ENCODE data around the gene UTP18. TPM values are rescaled to one million over a fixed set of nuclear protein-coding genes. Genes with fewer than 3 reads are reported as not detected.

Gene UTP18
- total and polyA plus RNA-seq, 2 of the 13 experiments (the other 11 are each of a cell fraction or from before 2014, with no cell fraction given), result 35.2 to 104 TPM

DNA sequence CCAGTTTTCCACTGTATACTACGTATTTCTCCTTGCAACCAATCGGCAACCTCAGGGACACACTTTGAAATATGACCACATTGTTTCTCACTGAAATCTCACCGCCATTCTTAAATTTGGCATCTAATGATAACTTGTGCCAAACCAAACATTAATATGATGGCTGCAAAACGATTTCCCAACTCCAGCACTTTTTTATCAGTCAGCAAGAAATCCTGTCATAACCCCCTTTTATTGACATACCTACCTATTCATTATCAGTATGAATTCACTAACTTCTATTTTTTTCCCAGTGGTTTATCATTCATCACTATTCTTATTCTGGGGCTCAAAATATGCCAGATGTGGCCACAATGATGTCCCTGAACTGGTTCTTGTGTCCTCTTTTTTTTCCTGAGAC, 16.3 kb upstream of the UTP18 start:
- ChIA-PET POLR2A (interaction anchor here (1.2 kb wide), 1 partner anchor 11 kb away, joined by 3 read pairs; no protein-coding TSS in a partner anchor), CTCF (ENCODE audit: low intra/inter-chr PET ratio, low total read pairs) (no interaction called here)
- no peaks in the 10 kb centered on the region; a peak in 3 of 5 replicates for H3K36me3 ChIP-seq (replicated peaks in 1 of 2; ENCODE audit: control insufficient read depth in 1 of 2, insufficient read depth in 2 of 2, low read length in 2 of 2)
- no peak for DNase-seq (ENCODE audit: low spot score)
- no peaks in the 10 kb centered on the region for H4K20me1 ChIP-seq (ENCODE audit: insufficient read depth, low read length)
- no peak overlapping the region for H3K4me2 ChIP-seq (ENCODE audit: low read depth, low read length)
- TF ChIP-seq MTF2 (CRISPR knock-in tag; IDR thresholded peaks at IDR 0.05; ENCODE audit: borderline replicate concordance), result 0 out of 2 replicates have a peak, but pooled peaks have one; percentile 34
- TF ChIP-seq GATAD1 (CRISPR knock-in tag; IDR thresholded peaks at IDR 0.05), result no peak
- no peaks in the 10 kb centered on the region for H3K27me3 ChIP-seq (ENCODE audit: control insufficient read depth in 1 of 2, insufficient read depth in 2 of 2, low read length in 2 of 2)
- ATAC-seq, result no peak
- WGBS (ENCODE audit: low lambda C conversion rate), result 92% methylated on average over 4 of the region's 4 CpGs
- no peaks in the 10 kb centered on the region for H3K9me3 ChIP-seq (ENCODE audit: low read length)
- no peak overlapping the region for H2AFZ ChIP-seq (ENCODE audit: low read length)
- in situ Hi-C loops (cut with HindIII; ENCODE audit: extremely low pct_ligation_motif_present, low pct_unique_long_range_greater_than_20kb), result no loop called here
- peaks cover 16% of the 10 kb centered on the region for H3K79me2 ChIP-seq (ENCODE audit: insufficient read depth, low read length)
- H3K4me1 ChIP-seq (ENCODE audit: insufficient read depth, low read length), result peaks cover 15% of the 10 kb centered on the region
- no peak overlapping the region for H3K27ac ChIP-seq (ENCODE audit: extremely low read length, insufficient read depth, low read length)
- no peak for FAIRE-seq
- no TSS peak for BruUV-seq (replicated peaks)
- no peak overlapping the region for H3K9ac ChIP-seq (ENCODE audit: insufficient read depth, low read depth, low read length)
- H3K4me3 ChIP-seq (replicated peaks in 1 of 3; ENCODE audit: insufficient read depth in 1 of 3, low read depth in 2 of 3, low read length in 3 of 3), result no peak overlapping the region
- intact Hi-C loops (cut with micrococcal nuclease; ENCODE audit: unreplicated experiment), result no loop called here

DNA sequence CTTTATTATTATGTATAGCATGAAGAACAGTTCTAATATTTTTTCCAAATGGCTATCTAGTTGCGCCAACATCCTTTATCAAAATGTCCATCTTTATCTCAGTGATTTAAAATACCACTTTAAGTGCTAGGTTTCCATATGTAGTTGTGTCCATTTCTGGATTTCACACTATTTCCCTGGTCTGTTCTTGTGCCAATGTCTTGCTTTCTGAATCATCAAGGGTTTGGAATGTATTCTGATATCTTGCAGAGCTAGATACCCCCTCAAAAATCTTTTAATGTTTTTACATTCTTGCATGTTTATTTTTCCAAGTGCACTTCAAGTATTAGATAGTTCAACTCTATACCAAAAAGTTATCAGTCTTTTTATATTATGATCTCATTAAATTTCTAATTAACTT, 14.8 kb upstream of the UTP18 start:
- Histone ChIP-seq H3K4me3 (replicated peaks in 1 of 3; ENCODE audit: insufficient read depth in 1 of 3, low read depth in 2 of 3, low read length in 3 of 3) (no peak overlapping the region), H3K79me2 (ENCODE audit: insufficient read depth, low read length) (peaks cover 4% of the 10 kb centered on the region), H3K4me2 (ENCODE audit: low read depth, low read length) (no peak overlapping the region), H3K27me3 (ENCODE audit: control insufficient read depth in 1 of 2, insufficient read depth in 2 of 2, low read length in 2 of 2) (no peaks in the 10 kb centered on the region), H3K27ac (ENCODE audit: extremely low read length, insufficient read depth, low read length) (no peak overlapping the region), H4K20me1 (ENCODE audit: insufficient read depth, low read length) (no peaks in the 10 kb centered on the region), H3K9ac (ENCODE audit: insufficient read depth, low read depth, low read length) (no peak overlapping the region), H3K36me3 (replicated peaks in 1 of 2; ENCODE audit: control insufficient read depth in 1 of 2, insufficient read depth in 2 of 2, low read length in 2 of 2) (no peaks in the 10 kb centered on the region; a peak in 4 of 5 replicates), H2AFZ (ENCODE audit: low read length) (no peak overlapping the region), H3K4me1 (ENCODE audit: insufficient read depth, low read length) (peaks cover 27% of the 10 kb centered on the region), H3K9me3 (ENCODE audit: low read length) (no peaks in the 10 kb centered on the region)
- in situ Hi-C loops (cut with HindIII; ENCODE audit: extremely low pct_ligation_motif_present, low pct_unique_long_range_greater_than_20kb) (no loop called here), intact Hi-C loops (cut with micrococcal nuclease; ENCODE audit: unreplicated experiment) (no loop called here)
- ChIA-PET POLR2A (no interaction called here), CTCF (ENCODE audit: low intra/inter-chr PET ratio, low total read pairs) (no interaction called here)
- WGBS (ENCODE audit: low lambda C conversion rate), result 100% methylated on average over 1 of the region's 1 CpG
- BruUV-seq (replicated peaks), result no TSS peak
- no peak for TF ChIP-seq DDIT3 (CRISPR knock-in tag; IDR thresholded peaks at IDR 0.05)
- no peak for TF ChIP-seq FOXA3 (CRISPR knock-in tag; IDR thresholded peaks at IDR 0.05)
- TF ChIP-seq HMGA1 (CRISPR knock-in tag; conservative IDR thresholded peaks at IDR 0.05), result no peak
- no peak for TF ChIP-seq PAX8 (CRISPR knock-in tag; IDR thresholded peaks at IDR 0.05; ENCODE audit: borderline replicate concordance)
- no peak for FAIRE-seq
- ATAC-seq, result no peak
- DNase-seq (ENCODE audit: low spot score), result no peak

Data from HepG2 (cell line).